Measurements from ENCODE around the gene IL22RA2.

GRCh38 chr6:137181891-137182653 is 8.6 kb upstream of the IL22RA2 start:
- TF ChIP-seq POLR2AphosphoS5 (IDR thresholded peaks at IDR 0.05; ENCODE audit: borderline replicate concordance, low read depth, low read length): no peak
- TF ChIP-seq EZH2 (IDR thresholded peaks at IDR 0.05): no peak
- no peak for TF ChIP-seq FOXP2 (optimal IDR thresholded peaks at IDR 0.05; ENCODE audit: control extremely low read depth, extremely low read length, insufficient read depth)

Data from SK-N-MC (cell line).